A673 (cell line): ENCODE results near the gene TMEM114. TPM values are rescaled to one million over a fixed set of nuclear protein-coding genes. Genes with fewer than 3 reads are reported as not detected.

ENCODE experiments used
- BruUV-seq: library from RNA; stranded (reverse); fragments of 400-500 nt; replicated peaks from 2 replicates; lab custom pipeline; 2021; lab: Mats Ljungman, UMichigan
- CTCF ChIA-PET: fragments of 300-600 bp; sonication (Branson Sonifier 250); formaldehyde crosslinking; loops from one replicate; lab custom pipeline; 2022; ENCODE audit warnings: antibody characterized with exemption; lab: Charles Lee
- POLR2A ChIA-PET: fragments of 300-600 bp; sonication (Branson Sonifier 250); formaldehyde crosslinking; loops from one replicate; lab custom pipeline; 2022; ENCODE audit warnings: antibody characterized with exemption; ENCODE audit not compliant: low non-redundant PET; lab: Charles Lee
- DNase-seq: peaks from one replicate; pipeline ENCODE4 v3.0.0-alpha.2; 2015; ENCODE audit warnings: low spot score
- H3K27ac ChIP-seq: fragments of 200-600 bp; sonication (generic); 2 replicates; pipeline ENCODE4 v1.5.1; 2016; ENCODE audit warnings: mixed run types, low read depth, mild to moderate bottlenecking, mixed read lengths, antibody characterized with exemption, low read length; ENCODE audit not compliant: poor library complexity, severe bottlenecking
- H3K27me3 ChIP-seq: fragments of 200-600 bp; sonication (generic); replicated peaks from 2 replicates; pipeline ENCODE4 v1.6.1; 2017; ENCODE audit warnings: mixed run types, low read depth, mild to moderate bottlenecking, mixed read lengths, antibody characterized with exemption, low read length; ENCODE audit not compliant: insufficient read depth, poor library complexity
- H3K36me3 ChIP-seq: fragments of 200-600 bp; sonication (generic); 2 replicates; pipeline ENCODE4 v1.6.1; 2016; ENCODE audit warnings: mixed run types, mild to moderate bottlenecking, mixed read lengths, antibody characterized with exemption, low read length; ENCODE audit not compliant: insufficient read depth, poor library complexity, severe bottlenecking
- H3K4me1 ChIP-seq: fragments of 200-600 bp; sonication (generic); 2 replicates; pipeline ENCODE4 v1.6.1; 2017; ENCODE audit warnings: mixed run types, mild to moderate bottlenecking, mixed read lengths, antibody characterized with exemption, low read length; ENCODE audit not compliant: insufficient read depth, poor library complexity, severe bottlenecking
- H3K4me3 ChIP-seq: fragments of 200-600 bp; sonication (generic); 2 replicates; pipeline ENCODE4 v1.5.1; 2016; ENCODE audit warnings: low read depth, mixed run types, mild to moderate bottlenecking, mixed read lengths, low read length; ENCODE audit not compliant: poor library complexity, severe bottlenecking
- H3K9me3 ChIP-seq: fragments of 200-600 bp; sonication (generic); 2 replicates; pipeline ENCODE4 v1.6.1; 2016; ENCODE audit warnings: mixed run types, low read depth, mild to moderate bottlenecking, mixed read lengths, antibody characterized with exemption, low read length; ENCODE audit not compliant: poor library complexity, severe bottlenecking
- EZH2 ChIP-seq: fragments of 200-600 bp; sonication (generic); IDR thresholded peaks from 2 replicates; pipeline ENCODE4 v1.6.1; 2017; ENCODE audit warnings: borderline replicate concordance, low read depth, mild to moderate bottlenecking, mixed read lengths, antibody characterized with exemption, low read length; ENCODE audit not compliant: poor library complexity, severe bottlenecking
- intact Hi-C: fragments of 100-400 bp; cut with micrococcal nuclease; formaldehyde crosslinking; loops from one replicate; pipeline ENCODE4 v1.10.0; 2022; ENCODE audit not compliant: unreplicated experiment
- total RNA-seq: library from RNA; stranded (reverse); gene quantifications from 2 replicates; pipeline ENCODE4 v1.2.3, GENCODE V29; 2021
- TF ChIP-seq, protein P1 (sequence below): fragments of 300-800, 200-600 bp; sonication (generic); conservative IDR thresholded peaks from 2 replicates; pipeline ENCODE4 v1.5.1; 2017; ENCODE audit warnings: low read depth, mild to moderate bottlenecking, antibody characterized with exemption, low read length, moderate library complexity, mixed read lengths

The TMEM114 gene
- total RNA-seq, 1 experiment from 2014 or later = 0.86 TPM

DNA sequence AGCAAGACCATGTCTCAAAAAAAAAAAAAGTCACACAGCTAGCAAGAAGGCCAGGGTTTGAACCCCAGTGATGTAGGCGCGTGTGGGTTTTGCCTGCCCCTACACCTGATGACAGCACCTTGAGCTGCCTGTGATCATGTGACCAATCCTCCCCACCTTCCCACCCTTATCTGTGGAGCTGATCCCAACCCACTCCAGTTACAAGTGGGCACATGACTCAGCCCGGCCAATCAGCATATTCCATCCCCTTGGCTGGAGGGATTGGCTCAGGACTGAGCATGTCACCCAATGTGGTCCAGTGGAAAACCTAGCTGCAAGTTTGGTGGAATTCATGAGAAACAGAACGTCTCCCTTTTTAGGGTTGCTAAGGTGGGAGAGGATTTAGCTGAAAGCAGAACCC, 6.6 kb downstream of the TMEM114 start:
- POLR2A ChIA-PET = interaction anchor here (0.7 to 1.4 kb wide), 2 partner anchors 9 to 13 kb away, joined by 5 to 6 read pairs; no protein-coding TSS in a partner anchor
- intact Hi-C loops = no loop called here
- CTCF ChIA-PET = no interaction called here
- DNase-seq = peak; percentile 48
- TF ChIP-seq, protein P1, sequence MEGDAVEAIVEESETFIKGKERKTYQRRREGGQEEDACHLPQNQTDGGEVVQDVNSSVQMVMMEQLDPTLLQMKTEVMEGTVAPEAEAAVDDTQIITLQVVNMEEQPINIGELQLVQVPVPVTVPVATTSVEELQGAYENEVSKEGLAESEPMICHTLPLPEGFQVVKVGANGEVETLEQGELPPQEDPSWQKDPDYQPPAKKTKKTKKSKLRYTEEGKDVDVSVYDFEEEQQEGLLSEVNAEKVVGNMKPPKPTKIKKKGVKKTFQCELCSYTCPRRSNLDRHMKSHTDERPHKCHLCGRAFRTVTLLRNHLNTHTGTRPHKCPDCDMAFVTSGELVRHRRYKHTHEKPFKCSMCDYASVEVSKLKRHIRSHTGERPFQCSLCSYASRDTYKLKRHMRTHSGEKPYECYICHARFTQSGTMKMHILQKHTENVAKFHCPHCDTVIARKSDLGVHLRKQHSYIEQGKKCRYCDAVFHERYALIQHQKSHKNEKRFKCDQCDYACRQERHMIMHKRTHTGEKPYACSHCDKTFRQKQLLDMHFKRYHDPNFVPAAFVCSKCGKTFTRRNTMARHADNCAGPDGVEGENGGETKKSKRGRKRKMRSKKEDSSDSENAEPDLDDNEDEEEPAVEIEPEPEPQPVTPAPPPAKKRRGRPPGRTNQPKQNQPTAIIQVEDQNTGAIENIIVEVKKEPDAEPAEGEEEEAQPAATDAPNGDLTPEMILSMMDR = no peak
- no peak for TF ChIP-seq EZH2
- no peaks in the 10 kb centered on the region for H3K27me3 ChIP-seq
- no TSS peak for BruUV-seq
- H3K9me3 ChIP-seq = peaks cover 47% of the 10 kb centered on the region
- H3K4me1 ChIP-seq = peaks cover 21% of the 10 kb centered on the region
- H3K4me3 ChIP-seq = no peak overlapping the region
- peaks cover 99% of the 10 kb centered on the region for H3K36me3 ChIP-seq
- H3K27ac ChIP-seq = peak overlapping the region; percentile 43

DNA sequence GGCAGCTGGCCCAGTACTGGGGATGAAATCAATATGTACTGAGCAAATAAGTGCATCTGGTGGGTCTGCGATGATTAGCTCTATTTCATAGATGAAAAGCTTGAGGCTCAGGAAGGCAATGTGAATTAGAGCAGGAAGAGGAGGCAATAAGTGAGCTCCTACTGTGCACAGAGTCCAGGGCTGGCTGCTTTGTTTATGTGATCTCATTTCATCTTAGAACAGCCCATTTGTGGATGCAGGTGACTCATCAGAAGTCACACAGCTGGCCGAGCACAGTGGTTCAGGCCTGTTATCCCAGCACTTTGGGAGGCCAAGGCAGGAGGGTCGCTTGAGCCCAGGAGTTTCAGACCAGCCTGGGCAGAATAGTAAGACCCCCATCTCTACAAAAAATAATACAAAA, 7.1 kb downstream of the TMEM114 start:
- POLR2A ChIA-PET = interaction anchor here (1.4 kb wide), 1 partner anchor 8 kb away, joined by 5 read pairs; no protein-coding TSS in a partner anchor
- BruUV-seq = no TSS peak
- peaks cover 21% of the 10 kb centered on the region for H3K4me1 ChIP-seq
- no peak overlapping the region for H3K4me3 ChIP-seq
- peaks cover 45% of the 10 kb centered on the region for H3K9me3 ChIP-seq
- peak; percentile 67 for DNase-seq
- H3K27ac ChIP-seq = peak overlapping the region; percentile 100
- intact Hi-C loops = no loop called here
- CTCF ChIA-PET = no interaction called here
- peaks cover 99% of the 10 kb centered on the region for H3K36me3 ChIP-seq
- TF ChIP-seq, protein P1 = no peak
- no peak for TF ChIP-seq EZH2
- H3K27me3 ChIP-seq = no peaks in the 10 kb centered on the region

DNA sequence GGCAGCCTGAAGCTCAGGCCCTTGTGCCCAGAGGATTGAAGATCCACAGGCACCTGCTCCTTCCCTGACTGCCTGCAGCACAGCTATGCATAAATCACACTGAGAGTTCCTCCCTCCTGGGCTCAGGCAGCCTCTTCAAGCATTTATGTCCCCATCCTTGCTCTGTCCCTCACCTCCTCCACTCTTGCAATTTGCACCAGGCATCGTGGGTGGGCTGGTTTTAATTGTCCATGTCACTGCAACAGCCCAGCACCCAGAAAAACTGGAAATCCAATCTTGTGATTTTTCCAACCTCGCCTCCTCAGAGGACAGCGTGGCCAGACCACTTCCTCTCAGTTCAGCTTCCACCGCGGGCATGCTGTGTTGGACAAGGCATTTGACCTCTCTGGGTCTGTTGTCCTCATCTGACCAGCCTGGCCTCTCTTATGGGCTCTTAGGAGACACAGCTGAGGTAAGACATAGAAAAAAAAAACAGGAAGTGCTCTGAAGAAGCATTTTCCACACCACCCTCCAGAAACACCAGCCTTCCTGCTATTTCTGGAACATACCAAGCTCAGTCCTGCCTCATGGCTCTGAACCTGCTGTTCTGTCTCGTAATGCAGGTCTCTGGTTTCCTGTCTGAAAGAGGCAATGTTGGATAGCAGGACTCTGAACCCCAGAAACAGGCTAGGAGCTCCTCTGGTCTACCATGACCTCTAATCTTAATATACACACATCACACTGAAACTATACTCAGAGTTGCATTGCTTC, 8.3 kb downstream of the TMEM114 start:
- BruUV-seq = no TSS peak
- ChIA-PET CTCF (interaction anchor here (0.6 kb wide), 1 partner anchor 16 kb away, joined by 7 read pairs; no protein-coding TSS in a partner anchor), POLR2A (interaction anchor here (1.4 kb wide), 1 partner anchor 7 kb away, joined by 5 read pairs; no protein-coding TSS in a partner anchor)
- intact Hi-C loops = no loop called here
- H3K27ac ChIP-seq = peak overlapping the region; percentile 100
- peaks cover 40% of the 10 kb centered on the region for H3K9me3 ChIP-seq
- no peaks in the 10 kb centered on the region for H3K27me3 ChIP-seq
- peaks cover 21% of the 10 kb centered on the region for H3K4me1 ChIP-seq
- peaks cover 87% of the 10 kb centered on the region for H3K36me3 ChIP-seq
- TF ChIP-seq, protein P1 = no peak
- TF ChIP-seq EZH2 = no peak
- peak; percentile 46 for DNase-seq
- H3K4me3 ChIP-seq = peak overlapping the region; percentile 53
